Measurements from ENCODE around the gene LRRIQ4. TPM values are rescaled to one million over a fixed set of nuclear protein-coding genes. Genes with fewer than 3 reads are reported as not detected.

Gene LRRIQ4
- not detected in 5 replicates for total RNA-seq (2022; extraction: Qiagen RNA extraction; ENCODE audit: low read depth)

DNA sequence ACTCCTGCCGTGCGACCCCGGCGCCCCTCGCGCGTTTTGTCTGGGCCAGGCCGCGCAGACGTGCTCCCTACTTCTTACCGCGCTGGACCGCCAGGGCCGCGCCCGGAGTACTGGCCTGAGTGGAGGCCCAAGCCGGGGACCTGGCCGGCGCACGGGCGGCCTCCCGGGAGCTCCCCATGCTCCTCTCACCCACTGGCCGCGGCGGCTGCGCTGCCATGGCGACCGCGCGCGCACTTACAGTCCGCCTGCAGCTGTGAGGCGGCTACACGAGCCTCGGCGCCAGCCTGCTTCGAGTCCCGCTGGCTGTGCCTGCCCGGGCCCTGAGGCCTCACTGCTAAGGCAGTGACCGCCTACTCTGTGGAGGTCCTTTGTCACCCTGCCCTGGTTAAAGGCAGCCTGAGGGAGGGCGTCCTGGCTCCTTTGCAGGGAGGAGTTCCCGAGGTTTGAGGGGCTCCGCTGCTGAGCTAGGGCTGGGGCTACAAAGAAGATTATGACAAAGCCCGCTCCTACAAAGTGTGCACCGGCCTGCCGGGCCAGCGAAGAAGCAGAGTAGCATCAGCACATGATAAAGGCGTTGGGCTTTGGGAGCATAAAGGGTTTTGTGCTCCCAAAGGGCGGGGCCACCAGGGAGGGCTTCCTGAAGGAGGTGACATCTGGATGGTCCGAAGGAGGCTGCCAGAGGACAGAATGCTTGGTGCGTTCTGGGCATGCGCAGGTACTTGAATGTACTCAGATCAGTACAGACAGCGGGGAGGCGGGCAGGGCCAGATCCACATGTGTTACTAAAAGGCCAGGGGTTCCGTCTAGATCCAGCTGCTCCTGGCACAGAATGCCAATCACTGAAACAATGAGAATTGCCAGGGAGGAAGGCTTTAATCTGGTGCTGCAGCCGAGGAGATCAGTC is at the start of gene LRRIQ4, which contains the start of gene LRRC34:
TSS of gene LRRIQ4 (plus strand) at position 539 of the 904 bp plus-strand sequence. CDS start 9,052 bp downstream, outside the sequence.
TSS of gene LRRC34 (minus strand) at position 573 of the 904 bp plus-strand sequence. CDS start at position 217, 356 bp downstream.

DNA sequence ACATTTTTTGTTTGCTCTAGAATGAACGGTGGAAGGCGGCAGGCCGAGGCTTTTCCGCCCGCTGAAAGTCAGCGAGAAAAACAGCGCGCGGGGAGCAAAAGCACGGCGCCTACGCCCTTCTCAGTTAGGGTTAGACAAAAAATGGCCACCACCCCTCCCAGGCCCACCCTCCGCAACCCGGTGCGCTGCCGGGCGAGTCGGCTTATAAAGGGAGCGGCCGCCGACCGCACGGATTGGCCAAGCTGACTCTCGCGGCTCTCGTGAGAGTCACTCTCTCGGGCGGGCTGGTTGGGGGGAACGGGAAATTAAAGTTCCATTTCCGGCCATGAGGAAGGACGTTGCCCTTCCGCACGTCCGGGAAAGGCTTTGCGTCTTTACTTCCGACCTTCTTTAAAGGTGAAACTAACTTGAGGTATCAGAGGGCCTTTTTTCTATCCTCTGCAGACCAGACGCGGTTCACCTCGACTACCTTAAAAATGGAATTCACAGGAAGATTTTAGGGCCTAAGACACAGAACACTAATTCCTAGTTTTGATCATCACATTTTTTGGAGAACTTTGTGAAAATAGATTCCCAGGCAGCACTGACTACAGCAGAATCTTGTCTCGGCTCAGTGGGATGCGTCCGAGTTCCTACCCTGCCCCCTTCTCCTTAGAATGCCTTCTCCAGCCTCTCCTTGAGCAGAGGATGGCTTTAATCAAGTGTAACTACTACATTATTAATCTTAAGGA is 47.6 kb upstream of the LRRIQ4 start, which contains the start of gene TERC:
TSS of gene TERC (minus strand) at position 179 of the 731 bp plus-strand sequence.

DNA sequence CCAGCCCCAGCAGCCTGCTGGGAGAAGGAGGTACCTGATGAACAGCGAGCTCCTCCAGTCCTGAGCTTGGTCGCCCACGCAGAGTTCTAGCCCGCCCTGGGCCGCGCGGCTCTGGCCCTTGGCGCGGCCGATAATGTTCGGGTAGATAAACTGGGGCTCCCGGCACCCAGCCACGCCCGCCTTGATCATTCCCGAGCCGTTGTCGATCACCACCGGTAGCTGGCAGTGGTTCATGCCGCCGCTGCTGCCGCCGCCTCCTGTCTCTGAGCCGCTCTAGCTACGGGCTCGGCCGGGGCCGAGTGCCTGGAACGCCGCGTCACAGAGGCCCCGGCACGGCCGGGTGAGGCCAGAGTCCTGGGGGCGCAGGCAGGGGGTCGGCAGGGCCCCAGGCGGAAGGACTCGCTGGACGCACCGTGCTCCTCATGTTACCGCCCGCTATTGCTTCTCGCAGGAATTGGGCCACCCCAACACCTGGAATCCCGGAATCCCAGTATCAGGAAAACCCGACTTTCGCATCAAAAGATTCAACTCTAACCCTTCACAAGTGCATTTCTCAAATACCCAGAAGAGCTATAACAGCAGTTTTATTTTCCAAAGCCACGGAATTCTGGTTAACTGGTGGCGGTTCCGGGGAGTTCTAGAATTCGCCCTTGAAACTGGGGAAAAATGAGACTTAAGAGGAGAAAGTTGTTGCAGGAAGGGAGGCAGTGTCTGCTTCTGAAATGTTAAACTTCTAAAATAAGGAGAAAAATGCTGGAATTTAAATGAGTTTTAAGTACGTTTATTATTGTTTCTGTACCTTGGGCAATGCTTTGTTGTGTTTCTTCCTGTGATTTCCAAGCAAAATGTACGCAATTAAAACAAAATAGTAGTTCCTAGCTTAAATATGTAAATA is 43.1 kb upstream of the LRRIQ4 start, which contains the start of gene ACTRT3:
TSS of gene ACTRT3 (minus strand) at position 275 of the 895 bp plus-strand sequence. CDS start at position 234, 41 bp downstream.

DNA sequence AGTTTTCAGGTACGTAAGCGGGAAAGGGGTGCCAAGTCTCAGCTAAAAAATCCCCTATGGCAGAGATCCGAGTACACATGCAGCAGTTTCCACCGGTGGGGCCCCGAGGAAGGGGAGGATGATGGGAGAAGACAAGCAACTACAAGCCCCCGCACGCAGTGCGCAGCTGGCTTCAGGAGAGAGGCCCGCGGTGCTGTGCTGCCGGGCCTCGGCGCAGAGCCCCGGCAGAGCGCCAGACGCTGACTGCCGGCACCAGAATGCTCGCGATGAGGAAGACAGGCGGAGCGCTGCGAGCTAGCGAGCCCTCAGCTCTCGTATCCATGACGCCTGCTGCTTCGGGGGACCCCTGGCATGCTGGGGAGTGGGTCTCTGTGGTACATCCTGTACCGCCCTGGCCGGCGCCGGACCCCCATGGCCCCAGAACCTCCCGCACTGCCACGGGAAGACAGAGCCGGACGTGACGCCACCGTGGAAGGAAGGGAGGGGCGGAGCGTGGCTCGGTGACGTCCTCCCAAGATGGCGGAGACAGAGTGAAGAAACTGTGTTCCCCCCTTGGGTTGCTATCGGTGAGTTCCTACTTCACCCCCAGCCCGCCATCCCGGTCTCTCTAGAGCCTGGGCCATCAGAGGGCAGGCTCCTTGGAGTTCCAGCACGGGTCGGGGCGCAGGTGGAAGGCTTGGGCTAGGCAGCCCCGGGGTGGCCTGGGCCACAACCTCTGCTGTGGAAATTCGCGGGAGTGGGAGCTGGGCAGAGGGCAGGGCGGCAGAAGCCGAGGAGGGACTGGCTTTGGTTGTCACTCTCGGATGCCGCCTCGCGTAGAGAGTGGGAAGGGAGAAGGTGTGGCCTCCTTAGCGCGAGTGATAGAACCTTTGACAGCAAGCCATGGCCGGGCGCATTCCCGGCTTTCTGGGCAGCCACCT is 39.5 kb upstream of the LRRIQ4 start, which contains the start of gene MYNN:
TSS of gene MYNN (plus strand) at position 500 of the 920 bp plus-strand sequence. CDS start 900 bp downstream, outside the sequence.

DNA sequence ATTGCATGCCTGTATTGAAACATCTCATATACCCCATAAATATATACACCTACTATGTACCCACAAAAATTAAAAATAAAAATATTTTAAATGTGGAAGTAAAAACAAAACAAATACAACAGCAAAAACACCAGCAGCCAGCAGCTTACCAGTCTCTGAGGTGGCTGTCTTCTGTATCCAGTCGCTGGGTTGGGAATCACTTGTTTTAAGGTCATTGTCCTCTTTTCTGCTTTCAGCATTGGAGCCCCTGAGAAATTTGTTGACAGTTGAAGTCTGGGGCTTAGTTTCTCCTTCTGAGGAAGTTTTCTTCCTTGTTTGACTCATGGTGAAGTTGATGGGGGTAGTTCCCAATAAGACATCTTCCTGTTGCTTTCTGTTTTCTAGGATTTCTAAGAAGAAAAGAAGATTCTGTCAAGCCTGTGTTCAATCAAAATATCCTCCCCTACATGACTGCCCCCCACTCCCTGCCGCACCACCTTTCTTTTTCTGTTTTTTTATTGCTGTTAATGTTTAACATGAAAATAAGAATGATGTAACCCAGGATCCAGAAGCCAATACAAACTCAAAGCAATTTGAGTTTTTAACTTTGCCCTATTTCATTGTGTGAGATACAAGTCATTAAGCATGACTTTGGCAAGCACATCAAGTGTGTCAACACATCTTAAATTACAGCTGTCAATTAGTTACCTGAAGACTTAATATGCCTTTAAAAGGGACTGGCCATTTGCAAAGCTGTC is 57.0 kb downstream of the LRRIQ4 start, which contains the start of gene LRRC31:
TSS of gene LRRC31 (minus strand) at position 452 of the 737 bp plus-strand sequence. CDS start at position 324, 128 bp downstream.

Other genes starting within 250 kb of the LRRIQ4 start
- 0.05 to 0.17 TPM in 2 of 5 replicates, not detected in the others for gene MECOM, start 149.2 kb upstream of the LRRIQ4 start, total RNA-seq (2022; extraction: Qiagen RNA extraction; ENCODE audit: low read depth)
- not detected in 5 replicates for gene TERC, start 47.8 kb upstream of the LRRIQ4 start, total RNA-seq (2022; extraction: Qiagen RNA extraction; ENCODE audit: low read depth)
- gene ACTRT3, start 43.3 kb upstream of the LRRIQ4 start, total RNA-seq (2022; extraction: Qiagen RNA extraction; ENCODE audit: low read depth): 2.4 to 3.4 TPM (median 3.1 TPM) in 5 replicates
- gene MYNN, start 39.5 kb upstream of the LRRIQ4 start, total RNA-seq (2022; extraction: Qiagen RNA extraction; ENCODE audit: low read depth): 8.5 to 10.9 TPM (median 9.1 TPM) in 5 replicates
- not detected in 5 replicates for gene LRRC34, start within 50 bp of the LRRIQ4 start, total RNA-seq (2022; extraction: Qiagen RNA extraction; ENCODE audit: low read depth)
- not detected in 5 replicates for gene LRRC31, start 57.1 kb downstream of the LRRIQ4 start, total RNA-seq (2022; extraction: Qiagen RNA extraction; ENCODE audit: low read depth)
- not detected in 5 replicates for gene SAMD7, start 98.7 kb downstream of the LRRIQ4 start, total RNA-seq (2022; extraction: Qiagen RNA extraction; ENCODE audit: low read depth)
- gene SEC62, start 153.9 kb downstream of the LRRIQ4 start, total RNA-seq (2022; extraction: Qiagen RNA extraction; ENCODE audit: low read depth): 78.0 to 126 TPM (median 87.7 TPM) in 5 replicates
- gene GPR160, start 225.1 kb downstream of the LRRIQ4 start, total RNA-seq (2022; extraction: Qiagen RNA extraction; ENCODE audit: low read depth): 1.2 to 2.1 TPM (median 1.6 TPM) in 5 replicates